HL-60/S4 treated with retinoic acid at 250 ng/mL for 4 days and 3 days (cell line): ENCODE data around the gene MRPS2.
"Not testable (repeated sequence)": the region's sequence is repeated elsewhere in the genome, so short reads cannot be mapped to it uniquely, and the experiment has no call there.

Experiments used
- in situ Hi-C: fragments of 300-500 bp; cut with MboI; formaldehyde crosslinking; loops from 2 replicates; pipeline ENCODE4 v1.7.0; 2022; ENCODE audit warnings: low sequenced_read_pairs

Gene MRPS2

GRCh38 chr9:135513351-135513846, 12.9 kb downstream of the MRPS2 start:
- in situ Hi-C loops: no loop called here

- in situ Hi-C loops: not testable (repeated sequence)
Measured at GRCh38 chr9:135513906-135514305, 13.4 kb downstream of the MRPS2 start.

- in situ Hi-C loops: no loop called here
Measured at GRCh38 chr9:135514342-135515082, 14.0 kb downstream of the MRPS2 start.

DNA sequence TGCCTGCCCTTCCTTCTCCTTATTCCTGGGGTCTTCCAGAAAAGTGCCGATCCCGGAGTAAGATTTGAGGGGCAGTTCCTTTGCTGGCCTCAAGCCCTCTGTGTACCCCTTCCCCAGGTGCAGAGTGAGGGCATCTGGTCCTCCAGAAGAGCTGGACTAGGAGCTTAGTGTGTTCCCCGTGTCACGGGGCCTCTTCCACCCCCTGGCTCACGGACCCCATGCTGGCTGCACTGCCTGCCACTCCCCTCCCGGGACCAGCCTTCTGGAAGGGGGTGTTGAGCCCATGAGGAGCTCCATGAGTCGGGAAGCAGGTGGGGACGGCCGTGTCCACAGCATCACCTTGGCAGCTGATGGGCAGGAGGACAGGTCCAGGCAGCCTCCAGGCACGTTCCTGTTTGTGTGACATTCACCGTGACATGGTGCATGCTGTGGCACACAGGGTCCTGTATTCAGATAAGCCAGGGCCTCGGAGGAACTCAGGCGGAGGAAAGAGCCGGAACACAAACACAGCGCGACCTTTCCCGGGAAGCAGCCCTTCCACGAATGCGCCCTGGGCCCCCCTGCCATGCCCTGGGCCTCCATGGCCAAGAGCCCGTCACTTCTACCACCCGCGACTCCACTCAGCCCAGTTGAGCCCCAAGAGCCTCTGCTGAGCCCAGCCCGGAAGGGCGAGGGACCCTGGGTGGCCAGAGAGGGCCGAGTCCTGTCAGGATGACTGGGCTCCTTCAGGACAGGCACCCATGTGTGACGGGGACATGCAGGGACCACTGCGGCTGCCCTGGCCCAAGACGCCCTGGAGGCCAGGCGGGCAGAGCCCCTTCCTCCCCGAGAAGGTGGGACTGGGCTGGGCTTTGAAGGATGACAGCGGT, 14.8 kb downstream of the MRPS2 start:
- in situ Hi-C loops: no loop called here

GRCh38 chr9:135516132-135516860, 15.8 kb downstream of the MRPS2 start:
- in situ Hi-C loops: no loop called here

DNA sequence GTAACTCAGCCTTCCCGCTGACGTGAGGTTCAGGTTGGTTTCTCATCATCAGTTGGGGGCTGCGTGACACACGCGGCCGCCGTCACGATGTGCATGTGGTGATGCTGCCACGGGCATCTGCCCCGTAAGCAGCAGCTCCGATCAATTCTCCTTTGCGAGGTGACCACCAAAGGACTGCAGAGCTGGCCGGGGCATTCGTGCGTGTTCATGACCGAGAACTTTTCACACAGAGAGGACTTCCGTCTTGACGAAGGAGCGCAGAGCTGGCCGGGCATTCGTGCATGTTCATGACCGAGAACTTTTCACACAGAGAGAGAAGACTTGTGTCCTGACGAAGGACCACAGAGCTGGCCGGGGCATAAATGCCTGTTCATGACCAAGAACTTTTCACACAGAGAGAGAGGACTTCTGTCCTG, 16.9 kb downstream of the MRPS2 start:
- in situ Hi-C loops: no loop called here

DNA sequence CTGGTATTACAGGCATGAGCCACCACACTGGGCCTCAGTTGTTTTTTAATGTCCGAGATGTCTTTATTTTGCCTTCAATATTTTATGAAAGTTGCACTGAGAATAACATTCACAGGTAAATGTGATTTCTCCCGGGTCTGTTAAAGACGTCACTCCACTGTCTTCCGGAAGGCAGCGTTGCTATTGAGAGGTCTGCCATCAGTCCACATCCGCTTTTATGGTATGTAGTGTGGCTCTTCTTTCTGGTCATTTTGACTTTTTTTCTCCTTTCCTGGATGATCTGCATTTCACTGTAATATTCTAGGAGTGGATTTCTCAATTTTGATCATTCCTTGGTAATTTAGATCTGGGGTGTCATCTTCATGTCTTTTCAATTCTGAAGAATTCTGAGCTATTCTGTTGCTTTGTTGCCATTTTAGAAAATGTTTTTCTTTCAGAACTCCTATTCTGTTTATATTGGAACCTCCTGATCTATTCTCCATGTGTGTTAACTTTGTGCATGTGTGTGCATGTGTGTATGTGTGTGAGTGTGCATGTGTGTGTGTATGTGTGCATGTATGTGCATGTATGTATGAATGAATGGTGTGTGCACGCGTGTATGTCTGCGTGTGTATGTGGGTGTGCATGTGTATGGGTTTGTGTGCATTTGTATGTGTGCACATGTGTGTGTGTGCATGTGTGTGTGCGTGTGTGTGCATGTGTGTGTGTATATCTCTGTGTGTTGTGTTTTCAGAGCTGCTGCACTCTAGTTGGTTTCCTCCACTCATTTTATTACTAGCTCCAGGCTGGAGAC, 18.9 kb downstream of the MRPS2 start:
- in situ Hi-C loops: no loop called here

- in situ Hi-C loops: no loop called here
Measured at GRCh38 chr9:135520916-135521607, 20.6 kb downstream of the MRPS2 start, which contains the start of gene LCN1. TSS of gene LCN1 (plus strand) at chr9:135521440. CDS start at chr9:135521498, 58 bp downstream.

DNA sequence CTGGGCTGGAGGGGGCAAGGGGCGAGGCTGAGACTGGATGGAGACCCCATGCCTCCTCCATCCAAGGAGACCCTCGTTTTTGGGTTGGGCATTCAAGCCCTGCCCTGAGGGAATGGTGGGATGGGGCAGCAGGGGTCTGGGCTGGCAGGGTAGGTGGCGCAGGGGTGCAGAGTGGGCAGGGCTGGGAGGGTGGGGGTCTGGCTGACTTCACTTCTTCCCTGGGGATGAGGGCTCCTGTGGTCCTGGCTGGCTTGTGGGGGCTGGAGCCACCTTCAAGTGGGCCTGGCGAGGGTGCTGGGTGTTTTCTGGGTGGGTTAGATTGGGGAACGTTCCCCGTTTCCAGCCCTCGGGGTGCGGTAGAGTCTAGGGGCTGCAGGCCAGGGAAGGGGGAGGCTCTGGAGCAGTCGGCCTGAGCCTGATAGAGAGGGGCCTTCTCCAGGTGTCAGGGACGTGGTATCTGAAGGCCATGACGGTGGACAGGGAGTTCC, 21.2 kb downstream of the MRPS2 start:
- in situ Hi-C loops: no loop called here

GRCh38 chr9:135522137-135522877, 21.8 kb downstream of the MRPS2 start:
- in situ Hi-C loops: no loop called here

DNA sequence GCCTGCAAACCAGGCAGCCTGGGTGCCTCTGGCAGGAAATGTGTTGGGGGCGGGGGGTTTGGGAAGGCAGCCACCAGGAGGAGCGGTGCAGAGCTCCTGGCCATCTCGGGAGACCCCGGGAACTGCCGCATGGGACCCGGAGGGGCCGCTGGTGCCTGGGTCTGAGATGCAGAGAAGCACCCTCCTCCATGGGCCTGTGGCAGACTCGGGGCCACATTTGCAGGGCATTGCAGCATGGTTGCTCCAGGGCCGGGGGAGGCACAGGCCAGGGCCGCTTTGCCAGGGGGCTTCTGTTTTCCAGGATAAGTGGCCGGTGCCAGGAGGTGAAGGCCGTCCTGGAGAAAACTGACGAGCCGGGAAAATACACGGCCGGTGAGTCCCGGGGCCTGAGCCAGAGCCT, 22.4 kb downstream of the MRPS2 start:
- in situ Hi-C loops: no loop called here

DNA sequence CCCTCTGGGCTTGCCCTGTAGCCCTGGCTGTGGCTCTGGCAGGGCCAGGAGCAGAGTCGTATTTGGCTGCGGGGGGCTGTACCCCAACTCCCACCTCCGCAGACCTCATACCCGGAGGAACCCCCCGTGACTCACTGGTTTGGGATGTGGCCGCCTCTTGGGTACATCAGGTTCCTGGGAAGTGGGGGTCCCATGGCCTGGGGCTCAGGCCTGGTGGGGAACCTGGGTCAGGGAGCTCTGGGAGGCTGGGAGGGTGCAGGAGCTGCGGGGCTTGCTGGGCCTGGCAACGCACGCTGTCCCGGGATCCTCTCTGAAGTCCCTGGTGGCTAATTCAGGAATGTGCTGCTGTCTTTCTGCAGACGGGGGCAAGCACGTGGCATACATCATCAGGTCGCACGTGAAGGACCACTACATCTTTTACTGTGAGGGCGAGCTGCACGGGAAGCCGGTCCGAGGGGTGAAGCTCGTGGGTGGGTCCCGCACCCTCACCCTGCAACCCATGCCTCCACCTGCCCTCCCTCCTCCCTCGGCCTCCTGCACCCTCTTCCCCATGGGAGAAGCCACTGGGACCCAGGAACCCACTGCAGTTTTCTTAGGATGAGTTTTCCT, 23.1 kb downstream of the MRPS2 start:
- in situ Hi-C loops: no loop called here

GRCh38 chr9:135524130-135524861, 23.8 kb downstream of the MRPS2 start:
- in situ Hi-C loops: no loop called here

DNA sequence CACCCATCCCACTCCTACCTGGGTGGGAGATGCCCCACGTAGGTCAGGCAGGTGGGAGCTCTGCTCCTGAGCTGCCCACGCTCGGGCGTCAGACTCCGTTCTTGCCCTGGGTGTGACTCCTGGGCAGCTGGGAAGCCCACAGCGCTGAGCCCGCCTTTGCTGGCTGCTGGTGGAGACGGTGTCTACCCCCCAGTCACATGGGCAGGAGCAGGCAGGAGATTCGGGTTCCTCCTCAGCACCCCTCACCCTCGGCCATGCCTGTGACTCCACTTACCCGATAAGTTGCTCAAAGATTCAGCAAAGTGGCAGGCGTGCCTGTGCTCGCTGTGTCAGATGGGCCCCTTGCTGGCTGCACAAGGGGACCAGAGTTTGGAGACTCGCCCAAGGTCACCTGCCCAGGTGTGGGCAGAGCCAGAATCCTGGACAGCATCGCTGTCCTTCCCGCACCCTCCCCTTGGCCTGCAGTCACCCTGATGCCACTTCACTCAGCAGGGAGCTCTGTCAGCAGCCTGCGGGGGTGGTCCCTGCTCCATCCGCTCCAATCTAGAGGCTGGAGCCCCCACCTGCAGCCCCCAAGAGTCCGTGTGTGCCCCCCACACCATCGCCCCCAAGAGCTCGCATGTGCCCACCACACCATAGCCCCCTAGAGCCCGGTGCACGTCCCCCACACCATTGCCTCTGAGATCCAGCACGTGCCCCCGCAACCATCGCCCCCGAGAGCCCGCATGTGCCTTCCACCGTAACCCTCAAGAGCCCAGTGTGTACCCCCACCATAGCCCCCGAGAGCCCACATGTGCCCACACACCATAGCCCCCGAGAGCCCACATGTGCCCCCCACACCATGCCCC, 25.0 kb downstream of the MRPS2 start:
- in situ Hi-C loops: no loop called here

GRCh38 chr9:135526089-135526729, 25.7 kb downstream of the MRPS2 start:
- in situ Hi-C loops: no loop called here
